Measurements from ENCODE around the gene ZNF536. TPM values are rescaled to one million over a fixed set of nuclear protein-coding genes. Genes with fewer than 3 reads are reported as not detected.

The ZNF536 gene
- total and polyA plus RNA-seq, 2 donors (not counting 3 experiments of a cell fraction or from before 2014, with no cell fraction given): not detected

GRCh38 chr19:30373593-30373992 is 1.4 kb downstream of the ZNF536 start:
- H3K4me2 ChIP-seq (ENCODE audit: insufficient read depth, low read length): no peak overlapping the region
- H3K4me1 ChIP-seq (ENCODE audit: control insufficient read depth, extremely low read depth, insufficient read depth, low read length): no peaks in the 10 kb centered on the region
- H3K9ac ChIP-seq (replicated peaks; ENCODE audit: extremely low read depth, insufficient read depth, low read length): no peak overlapping the region
- H3K27me3 ChIP-seq (ENCODE audit: control insufficient read depth in 2 of 2, insufficient read depth in 2 of 2, low read length in 2 of 2): no peaks in the 10 kb centered on the region
- no peak overlapping the region for H2AFZ ChIP-seq (ENCODE audit: low read depth, low read length)
- ChIA-PET CTCF (no interaction called here), POLR2A (no interaction called here)
- H3K79me2 ChIP-seq (ENCODE audit: control insufficient read depth, insufficient read depth, low read length): no peaks in the 10 kb centered on the region
- TF ChIP-seq MYC (IDR thresholded peaks at IDR 0.05; ENCODE audit: low read depth, low read length) (no peak), MAX (IDR thresholded peaks at IDR 0.05; ENCODE audit: insufficient read depth, insufficient read length) (no peak), GATA2 (IDR thresholded peaks at IDR 0.05; ENCODE audit: insufficient read depth, insufficient read length, low read depth, low read length) (no peak), EZH2 (IDR thresholded peaks at IDR 0.05; ENCODE audit: borderline replicate concordance, low read depth, low read length, severe bottlenecking) (no peak), FOS (IDR thresholded peaks at IDR 0.05; ENCODE audit: borderline replicate concordance, insufficient read depth, low read length) (no peak), POLR2A (IDR thresholded peaks at IDR 0.05; ENCODE audit: low read depth, low read length) (no peak), POLR2AphosphoS5 (IDR thresholded peaks at IDR 0.05; ENCODE audit: insufficient read depth, low read depth, low read length) (no peak), CTCF (IDR thresholded peaks at IDR 0.05; ENCODE audit: extremely low read depth in 1 of 2, insufficient read depth in 1 of 2, low read depth in 1 of 2, low read length in 2 of 2) (no peak), JUN (IDR thresholded peaks at IDR 0.05; ENCODE audit: borderline replicate concordance, insufficient read depth, insufficient read length, low read depth) (no peak)
- FAIRE-seq (no peak), DNase-seq (ENCODE audit: low read depth, low spot score) (no peak)
- H3K4me3 ChIP-seq (replicated peaks in 1 of 3; ENCODE audit: insufficient read depth in 1 of 3, low read depth in 1 of 3, low read length in 3 of 3): no peak overlapping the region
- no peak overlapping the region for H3K27ac ChIP-seq (ENCODE audit: insufficient read depth, low read depth, low read length)
- BruUV-seq (replicated peaks): no TSS peak
- dilution Hi-C loops (cut with MboI; ENCODE audit: extremely low pct_ligation_motif_present, low sequenced_read_pairs) (no loop called here), intact Hi-C loops (cut with micrococcal nuclease) (no loop called here)
- H3K36me3 ChIP-seq (ENCODE audit: control insufficient read depth in 2 of 2, extremely low read depth in 1 of 2, insufficient read depth in 2 of 2, low read length in 2 of 2): no peaks in the 10 kb centered on the region
- H4K20me1 ChIP-seq (replicated peaks; ENCODE audit: control insufficient read depth, extremely low read depth, insufficient read depth, low read length): no peaks in the 10 kb centered on the region
- H3K9me1 ChIP-seq (replicated peaks; ENCODE audit: control insufficient read depth, extremely low read depth, insufficient read depth, low read length): no peaks in the 10 kb centered on the region
- no peaks in the 10 kb centered on the region for H3K9me3 ChIP-seq (replicated peaks; ENCODE audit: control insufficient read depth, insufficient read depth, low read length)
